Activated CD4-positive, alpha-beta T cell treated with anti-CD3 and anti-CD28 coated beads for 36 hours (primary cell): ENCODE measurements around the gene TAF7L. TPM values are rescaled to one million over a fixed set of nuclear protein-coding genes. Genes with fewer than 3 reads are reported as not detected.
"Not testable (repeated sequence)": the region's sequence is repeated elsewhere in the genome, so short reads cannot be mapped to it uniquely, and the experiment has no call there.

Source experiments
- ATAC-seq: fragments of 200-7000 bp; cut with Tn5 transposase; one replicate; pipeline ENCODE4 v1.10.0; 2021; ENCODE audit warnings: mild to moderate bottlenecking, moderate library complexity
- CTCF ChIA-PET: fragments of 350-600 bp; sonication (Branson Sonifier 250); formaldehyde crosslinking; loops from one replicate; lab custom pipeline; 2021; ENCODE audit warnings: antibody characterized with exemption; lab: Charles Lee
- POLR2A ChIA-PET: fragments of 350-600 bp; sonication (Branson Sonifier 250); formaldehyde crosslinking; loops from one replicate; lab custom pipeline; 2021; ENCODE audit warnings: antibody characterized with exemption, inconsistent platforms; lab: Charles Lee
- DNase-seq: peaks from one replicate; pipeline ENCODE4 v3.0.0-alpha.2; 2020
- H3K27ac Mint-ChIP-seq: one replicate; pipeline ENCODE4 v1.8.0; 2021; ENCODE audit warnings: mixed read lengths
- H3K27me3 Mint-ChIP-seq: one replicate; pipeline ENCODE4 v1.8.0; 2021; ENCODE audit warnings: mixed read lengths
- H3K36me3 Mint-ChIP-seq: one replicate; pipeline ENCODE4 v1.8.0; 2021; ENCODE audit warnings: low read depth, mixed read lengths
- H3K4me1 Mint-ChIP-seq: one replicate; pipeline ENCODE4 v1.8.0; 2021; ENCODE audit warnings: mixed read lengths
- H3K4me3 Mint-ChIP-seq: one replicate; pipeline ENCODE4 v1.8.0; 2021; ENCODE audit warnings: mild to moderate bottlenecking, moderate library complexity, mixed read lengths
- H3K9me3 Mint-ChIP-seq: one replicate; pipeline ENCODE4 v1.8.0; 2021; ENCODE audit warnings: low read depth, mixed read lengths
- intact Hi-C, 2 experiments: fragments of 100-400 bp; cut with DNase I in 1 of 2; cut with micrococcal nuclease in 1 of 2; formaldehyde crosslinking; loops; one replicate each; pipeline versions ENCODE4 v1.14.2 to v1.15.1; 2022 to 2024; cut with DNase I, micrococcal nuclease
- total RNA-seq, 2 experiments: library from RNA; stranded (reverse); gene quantifications; one replicate each; pipeline ENCODE4 v1.2.3, GENCODE V29; 2021

TAF7L gene
- not detected for total RNA-seq

- ChIA-PET POLR2A (no interaction called here), CTCF (interaction anchor here (0.8 kb wide), 1 partner anchor 466 kb away, joined by 3 read pairs; no protein-coding TSS in a partner anchor)
- Mint-ChIP-seq H3K27me3 (peaks cover 2% of the 10 kb centered on the region), H3K4me3 (no peak within 1 kb of the TSS), H3K4me1 (no peaks in the 10 kb centered on the region), H3K36me3 (no peaks in the 10 kb centered on the region), H3K9me3 (no peaks in the 10 kb centered on the region), H3K27ac (no peak within 1 kb of the TSS)
- ATAC-seq (no peak), DNase-seq (no peak)
- intact Hi-C loops, result no loop called here
Observed at GRCh38 chrX:101290957-101291603, at the start of gene TAF7L. TAF7L (minus strand) TSS chrX:101291334; CDS start chrX:101287543, 3,791 bp downstream.

- intact Hi-C loops, result no loop called here
- peaks cover 2% of the 10 kb centered on the region for H3K9me3 Mint-ChIP-seq
- H3K36me3 Mint-ChIP-seq, result no peaks in the 10 kb centered on the region
- H3K27me3 Mint-ChIP-seq, result no peaks in the 10 kb centered on the region
- ChIA-PET POLR2A (no interaction called here), CTCF (interaction anchor here (0.9 kb wide), 1 partner anchor 17 kb away, joined by 3 read pairs; no protein-coding TSS in a partner anchor)
- no peak overlapping the region for H3K27ac Mint-ChIP-seq
- DNase-seq (no peak), ATAC-seq (no peak)
- no peak overlapping the region for H3K4me3 Mint-ChIP-seq
- H3K4me1 Mint-ChIP-seq, result peaks cover 2% of the 10 kb centered on the region
Observed at GRCh38 chrX:101337776-101338271, 46.7 kb upstream of the TAF7L start.

- H3K9me3 Mint-ChIP-seq, DNase-seq, H3K4me1 Mint-ChIP-seq, CTCF ChIA-PET, H3K4me3 Mint-ChIP-seq, H3K36me3 Mint-ChIP-seq, ATAC-seq, H3K27ac Mint-ChIP-seq, H3K27me3 Mint-ChIP-seq, intact Hi-C loops, POLR2A ChIA-PET: not testable (repeated sequence)
Observed at GRCh38 chrX:101334310-101334709, 43.2 kb upstream of the TAF7L start.

DNA sequence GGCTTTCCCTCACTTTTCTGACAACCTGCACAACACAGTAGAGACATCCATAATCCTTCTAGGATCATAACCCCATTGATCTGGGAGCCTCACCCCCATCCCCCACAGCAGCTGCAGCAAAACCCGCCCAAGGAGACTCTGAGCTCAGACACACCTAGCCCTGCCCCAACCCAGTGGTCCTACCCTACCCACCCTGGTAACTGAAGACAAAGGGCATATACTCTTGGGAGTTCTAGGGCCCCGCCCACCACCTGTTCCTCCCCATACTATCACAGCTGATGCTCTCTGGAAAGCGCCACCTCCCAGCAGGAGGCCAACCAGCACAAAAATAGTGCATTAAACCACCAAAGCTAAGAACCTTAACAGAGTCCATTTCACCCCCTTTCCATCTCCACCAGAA lies 35.5 kb upstream of the TAF7L start:
- CTCF ChIA-PET, result not testable (repeated sequence)

DNA sequence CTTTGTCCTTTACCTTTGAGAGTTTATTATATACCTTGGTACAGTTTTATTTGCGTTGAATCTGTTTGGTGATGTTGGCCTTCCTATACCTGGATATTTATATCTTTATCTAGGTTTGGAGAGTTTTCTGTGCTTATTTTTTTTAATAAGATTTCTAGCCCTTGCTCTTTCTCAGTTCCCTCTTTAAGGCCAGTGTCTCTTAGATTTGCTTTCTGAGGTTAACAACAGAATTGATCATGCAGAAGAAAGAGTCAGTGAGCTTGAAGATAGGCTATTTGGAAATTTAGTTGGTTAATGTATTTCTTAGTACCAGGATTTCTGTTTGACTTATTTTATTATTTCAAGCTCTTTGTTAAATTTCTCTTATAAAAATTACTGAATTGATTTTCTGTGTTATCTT lies 12.7 kb upstream of the TAF7L start:
- Mint-ChIP-seq H3K36me3 (no peaks in the 10 kb centered on the region), H3K9me3 (no peaks in the 10 kb centered on the region), H3K4me1 (no peaks in the 10 kb centered on the region), H3K4me3 (no peak overlapping the region), H3K27me3 (peaks cover 2% of the 10 kb centered on the region), H3K27ac (no peak overlapping the region)
- ChIA-PET POLR2A (no interaction called here), CTCF (interaction anchor here (0.8 kb wide), 1 partner anchor 36 kb away, joined by 4 read pairs; no protein-coding TSS in a partner anchor)
- intact Hi-C loops, result no loop called here
- ATAC-seq (no peak), DNase-seq (no peak)

More for the DNA sequence above, 35.5 kb upstream of the TAF7L start:
- POLR2A ChIA-PET, H3K27me3 Mint-ChIP-seq, H3K4me3 Mint-ChIP-seq, ATAC-seq, DNase-seq, H3K27ac Mint-ChIP-seq, H3K9me3 Mint-ChIP-seq, intact Hi-C loops, H3K36me3 Mint-ChIP-seq, H3K4me1 Mint-ChIP-seq: not testable (repeated sequence)

- DNase-seq, POLR2A ChIA-PET, intact Hi-C loops, H3K27me3 Mint-ChIP-seq, H3K36me3 Mint-ChIP-seq, H3K27ac Mint-ChIP-seq, H3K9me3 Mint-ChIP-seq, ATAC-seq, H3K4me1 Mint-ChIP-seq, H3K4me3 Mint-ChIP-seq, CTCF ChIA-PET: not testable (repeated sequence)
Observed at GRCh38 chrX:101295603-101296002, 4.5 kb upstream of the TAF7L start.

DNA sequence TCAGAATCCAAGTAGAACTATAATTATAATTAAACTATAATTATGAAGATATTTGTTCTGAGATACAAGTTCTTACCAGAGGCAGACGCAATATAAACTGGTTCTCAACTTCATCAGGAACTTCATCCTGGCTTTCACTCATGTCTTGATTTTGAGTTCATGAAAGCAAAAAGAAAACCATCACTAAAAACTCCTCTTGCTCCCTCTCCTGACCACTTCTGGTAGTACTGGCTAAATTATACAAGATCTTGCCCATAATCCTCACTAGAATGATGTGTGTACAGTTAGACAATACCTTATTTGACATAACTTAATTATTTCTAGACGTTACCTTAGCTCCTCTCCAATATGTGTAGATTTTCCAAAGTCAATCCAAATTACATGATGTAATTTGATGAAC lies 3.7 kb downstream of the TAF7L start:
- CTCF ChIA-PET, result interaction anchor here (0.7 to 1.4 kb wide), 6 partner anchors 9 to 651 kb away, joined by 3 read pairs; partner anchors contain the start of gene TSPAN6

DNA sequence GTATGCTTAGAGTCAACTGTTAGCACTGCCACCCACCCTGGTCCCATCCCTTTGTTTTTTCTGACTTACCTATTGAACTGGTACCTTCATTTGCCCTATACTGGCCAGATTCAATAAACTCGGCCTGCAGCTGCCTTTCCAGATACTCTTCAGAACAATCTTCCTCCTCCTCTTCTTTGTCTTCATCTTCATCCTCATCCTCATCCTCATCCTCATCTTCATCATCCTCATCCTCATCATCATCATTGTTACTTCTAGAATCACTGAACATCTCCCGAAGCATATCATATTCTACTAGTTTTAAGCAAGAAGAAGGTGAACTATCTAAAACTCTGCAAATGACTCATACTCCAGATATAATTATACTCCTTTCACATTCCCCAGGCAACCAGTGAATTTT lies 14.9 kb downstream of the TAF7L start:
- CTCF ChIA-PET, result no interaction called here
- DNase-seq, result no peak
- no peak overlapping the region for H3K27ac Mint-ChIP-seq
- POLR2A ChIA-PET, result no interaction called here
- H3K4me3 Mint-ChIP-seq, result no peak overlapping the region
- H3K4me1 Mint-ChIP-seq, result no peaks in the 10 kb centered on the region
- no peaks in the 10 kb centered on the region for H3K9me3 Mint-ChIP-seq
- intact Hi-C loops, result no loop called here
- no peaks in the 10 kb centered on the region for H3K27me3 Mint-ChIP-seq
- no peaks in the 10 kb centered on the region for H3K36me3 Mint-ChIP-seq
- no peak for ATAC-seq

More for the DNA sequence above, 3.7 kb downstream of the TAF7L start:
- DNase-seq, result peak; percentile 4
- no peak for ATAC-seq
- no peaks in the 10 kb centered on the region for H3K4me1 Mint-ChIP-seq
- peaks cover 1% of the 10 kb centered on the region for H3K27me3 Mint-ChIP-seq
- intact Hi-C loops, result loop anchor here (1.0 to 5.0 kb wide), 4 partner anchors 80 to 603 kb away; no protein-coding TSS in a partner anchor
- H3K36me3 Mint-ChIP-seq, result no peaks in the 10 kb centered on the region
- H3K27ac Mint-ChIP-seq, result no peak overlapping the region
- POLR2A ChIA-PET, result interaction anchor here (0.6 kb wide), 1 partner anchor 238 kb away, joined by 3 read pairs; no protein-coding TSS in a partner anchor
- no peaks in the 10 kb centered on the region for H3K9me3 Mint-ChIP-seq
- H3K4me3 Mint-ChIP-seq, result no peak overlapping the region

GRCh38 chrX:101274198-101274597 lies 16.9 kb downstream of the TAF7L start:
- Mint-ChIP-seq H3K4me3 (no peak overlapping the region), H3K9me3 (no peaks in the 10 kb centered on the region), H3K4me1 (no peaks in the 10 kb centered on the region), H3K27me3 (no peaks in the 10 kb centered on the region), H3K27ac (no peak overlapping the region), H3K36me3 (no peaks in the 10 kb centered on the region)
- ATAC-seq (no peak), DNase-seq (no peak)
- intact Hi-C loops, result no loop called here
- CTCF ChIA-PET, result interaction anchor here (1.0 kb wide), 1 partner anchor 13 kb away, joined by 3 read pairs; no protein-coding TSS in a partner anchor
- POLR2A ChIA-PET, result no interaction called here

DNA sequence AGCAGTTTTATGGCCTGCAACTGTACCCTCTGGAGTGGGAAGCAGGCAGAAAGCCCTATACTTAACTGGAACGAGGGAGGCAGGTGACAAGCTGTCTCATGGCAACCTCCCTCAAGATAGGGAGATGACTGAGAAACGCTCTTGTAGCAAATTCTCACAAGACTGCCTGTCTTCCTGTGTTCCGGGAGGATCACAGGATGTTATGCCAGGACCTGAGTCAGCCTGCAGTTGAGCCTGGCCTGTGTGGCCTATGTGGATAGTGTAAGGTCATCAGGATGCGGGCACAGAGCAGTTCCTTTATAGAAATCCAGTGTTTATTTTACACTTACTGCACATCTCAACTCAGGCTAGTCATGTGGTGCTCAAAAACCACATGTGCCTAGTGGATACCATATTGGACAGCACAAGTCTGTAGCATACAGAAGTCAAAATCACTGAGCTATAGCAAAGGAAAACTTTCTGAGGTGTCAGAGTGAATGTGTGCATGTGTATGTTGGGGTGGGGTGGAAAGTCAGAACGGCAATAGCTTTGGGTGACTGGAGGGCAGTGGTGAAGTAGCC lies 25.2 kb downstream of the TAF7L start:
- H3K4me1 Mint-ChIP-seq, result no peaks in the 10 kb centered on the region
- no peak overlapping the region for H3K27ac Mint-ChIP-seq
- H3K4me3 Mint-ChIP-seq, result no peak overlapping the region
- no peaks in the 10 kb centered on the region for H3K27me3 Mint-ChIP-seq
- no peaks in the 10 kb centered on the region for H3K36me3 Mint-ChIP-seq
- CTCF ChIA-PET, result interaction anchor here (0.6 kb wide), 1 partner anchor 18 kb away, joined by 3 read pairs; no protein-coding TSS in a partner anchor
- intact Hi-C loops, result no loop called here
- H3K9me3 Mint-ChIP-seq, result no peaks in the 10 kb centered on the region
- POLR2A ChIA-PET, result no interaction called here
- DNase-seq (no peak), ATAC-seq (no peak)

DNA sequence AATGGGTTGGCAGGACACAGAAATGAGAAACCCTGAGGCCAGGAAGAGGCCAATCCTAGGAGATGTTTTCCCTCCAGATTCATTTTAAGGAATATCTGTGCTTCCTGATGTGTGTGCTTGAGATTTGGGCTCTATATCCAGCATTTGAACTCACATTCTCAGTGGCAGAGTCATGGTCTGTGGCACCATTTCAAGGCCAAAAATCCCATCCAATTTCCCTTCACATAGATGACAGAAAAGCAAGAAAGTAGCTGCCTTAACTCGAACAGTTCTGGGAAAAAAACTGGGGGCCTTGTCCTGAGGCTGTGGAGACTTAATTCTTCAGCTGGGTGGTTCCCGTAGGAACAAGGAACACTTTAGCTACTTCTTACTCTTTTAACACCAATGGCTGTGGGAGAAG lies 27.4 kb downstream of the TAF7L start:
- H3K27ac Mint-ChIP-seq, result no peak overlapping the region
- DNase-seq, result no peak
- intact Hi-C loops, result no loop called here
- H3K9me3 Mint-ChIP-seq, result no peaks in the 10 kb centered on the region
- H3K4me3 Mint-ChIP-seq, result no peak overlapping the region
- ATAC-seq, result no peak
- ChIA-PET POLR2A (no interaction called here), CTCF (interaction anchor here (1.2 kb wide), 1 partner anchor 15 kb away, joined by 4 read pairs; no protein-coding TSS in a partner anchor)
- no peaks in the 10 kb centered on the region for H3K36me3 Mint-ChIP-seq
- H3K27me3 Mint-ChIP-seq, result no peaks in the 10 kb centered on the region
- no peaks in the 10 kb centered on the region for H3K4me1 Mint-ChIP-seq
